ENCODE data around the gene C1orf105. TPM values are rescaled to one million over a fixed set of nuclear protein-coding genes. Genes with fewer than 3 reads are reported as not detected.

C1orf105 gene
- total RNA-seq, 3 donors from 2014 or later: not detected

GRCh38 chr1:172466795-172467407, 46.4 kb downstream of the C1orf105 start:
- ATAC-seq (peak; percentile 37), DNase-seq (no peak)
- intact Hi-C loops (cut with DNase I, micrococcal nuclease): no loop called here
- no peaks in the 10 kb centered on the region for H3K4me1 ChIP-seq (ENCODE audit: low read depth)
- no peaks in the 10 kb centered on the region for H3K9me3 ChIP-seq
- TF ChIP-seq CTCF (IDR thresholded peaks at IDR 0.05): no peak
- no peaks in the 10 kb centered on the region for H3K36me3 ChIP-seq (ENCODE audit: low read depth)
- H3K4me3 ChIP-seq: no peak overlapping the region

DNA sequence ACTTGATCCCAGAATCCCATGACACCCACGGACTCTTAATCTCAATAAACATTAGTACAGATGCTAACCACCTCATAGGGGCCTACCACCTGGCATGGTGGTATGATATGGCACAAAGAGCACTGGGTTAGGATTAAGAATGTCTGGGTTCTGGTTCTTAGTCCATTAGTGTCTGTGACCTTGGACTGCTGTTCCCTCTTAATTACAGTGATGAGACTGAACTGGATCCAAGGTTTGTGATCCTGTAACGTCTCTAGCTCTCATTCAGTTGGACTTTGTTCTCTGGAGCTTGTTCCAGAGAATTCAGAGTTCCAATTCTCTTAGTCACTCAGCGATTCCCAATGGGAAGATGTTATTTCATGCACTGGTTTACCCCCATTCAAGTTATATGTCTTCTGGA, 47.0 kb downstream of the C1orf105 start:
- Histone ChIP-seq H3K4me3 (no peak overlapping the region), H3K36me3 (ENCODE audit: low read depth) (no peaks in the 10 kb centered on the region), H3K4me1 (ENCODE audit: low read depth) (no peaks in the 10 kb centered on the region), H3K9me3 (no peaks in the 10 kb centered on the region)
- DNase-seq (no peak), ATAC-seq (no peak)
- no peak for TF ChIP-seq CTCF (IDR thresholded peaks at IDR 0.05)
- intact Hi-C loops (cut with DNase I, micrococcal nuclease): no loop called here

- H3K9me3 ChIP-seq: no peaks in the 10 kb centered on the region
- no peak for DNase-seq
- no peak overlapping the region for H3K4me3 ChIP-seq
- no peaks in the 10 kb centered on the region for H3K36me3 ChIP-seq (ENCODE audit: low read depth)
- no peak for ATAC-seq
- H3K4me1 ChIP-seq (ENCODE audit: low read depth): no peaks in the 10 kb centered on the region
- no peak for TF ChIP-seq CTCF (IDR thresholded peaks at IDR 0.05)
- intact Hi-C loops (cut with DNase I, micrococcal nuclease): no loop called here
These were observed 47.8 kb downstream of the C1orf105 start for GRCh38 chr1:172468296-172468695.

- H3K36me3 ChIP-seq (ENCODE audit: low read depth): no peaks in the 10 kb centered on the region
- DNase-seq (no peak), ATAC-seq (no peak)
- intact Hi-C loops (cut with DNase I, micrococcal nuclease): no loop called here
- H3K4me1 ChIP-seq (ENCODE audit: low read depth): no peaks in the 10 kb centered on the region
- TF ChIP-seq CTCF (IDR thresholded peaks at IDR 0.05): no peak
- no peaks in the 10 kb centered on the region for H3K9me3 ChIP-seq
- no peak overlapping the region for H3K4me3 ChIP-seq
These were observed 49.2 kb downstream of the C1orf105 start for GRCh38 chr1:172469717-172470116.

DNA sequence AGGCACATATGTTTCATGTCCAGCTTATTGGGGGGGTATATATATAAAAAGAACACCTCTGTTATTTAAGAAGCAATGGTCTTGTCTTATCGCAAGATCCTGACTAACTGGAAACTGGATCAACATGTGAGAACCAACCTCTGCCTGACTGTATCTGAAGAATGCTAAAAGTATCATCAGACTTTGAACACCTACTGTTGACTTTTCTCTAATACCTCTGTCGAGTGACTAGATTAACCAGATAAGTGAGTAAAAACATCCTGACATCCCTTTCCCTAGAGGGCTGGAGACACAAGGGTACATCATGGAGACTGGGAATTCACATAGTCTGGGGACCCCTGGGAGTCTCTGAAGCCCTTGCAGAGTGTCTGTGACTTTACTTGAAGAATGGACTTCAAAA, 49.7 kb downstream of the C1orf105 start:
- intact Hi-C loops (cut with DNase I, micrococcal nuclease): no loop called here
- no peak for TF ChIP-seq CTCF (IDR thresholded peaks at IDR 0.05)

GRCh38 chr1:172471666-172472065, 51.2 kb downstream of the C1orf105 start:
- Histone ChIP-seq H3K4me1 (ENCODE audit: low read depth) (no peaks in the 10 kb centered on the region), H3K4me3 (no peak overlapping the region), H3K9me3 (no peaks in the 10 kb centered on the region), H3K36me3 (ENCODE audit: low read depth) (no peaks in the 10 kb centered on the region)
- ATAC-seq: no peak
- TF ChIP-seq CTCF (IDR thresholded peaks at IDR 0.05): no peak
- DNase-seq: no peak
- intact Hi-C loops (cut with DNase I, micrococcal nuclease): no loop called here

More for the DNA sequence above, 49.7 kb downstream of the C1orf105 start:
- Histone ChIP-seq H3K36me3 (ENCODE audit: low read depth) (no peaks in the 10 kb centered on the region), H3K9me3 (no peaks in the 10 kb centered on the region), H3K4me3 (no peak overlapping the region), H3K4me1 (ENCODE audit: low read depth) (no peaks in the 10 kb centered on the region)
- DNase-seq: no peak
- no peak for ATAC-seq
